Left colon (tissue), 2 donors: ENCODE data around the gene SLFN14. TPM values are rescaled to one million over a fixed set of nuclear protein-coding genes. Genes with fewer than 3 reads are reported as not detected.
A peak's percentile ranks its signal among the peaks of the same experiment; 100 is the strongest.
"Not testable (repeated sequence)": the region's sequence is repeated elsewhere in the genome, so short reads cannot be mapped to it uniquely, and the experiment has no call there.

ENCODE experiments used
- ATAC-seq: fragments of 200-7000 bp; cut with Tn5 transposase; one replicate; pipeline ENCODE4 v1.9.1; 2020; ENCODE audit warnings: mild to moderate bottlenecking, moderate library complexity
- DNase-seq, 2 donors: peaks; one replicate each; pipeline ENCODE4 v3.0.0-alpha.2; 2020
- intact Hi-C, 2 donors: fragments of 100-400 bp; cut with DNase I in 1 of 2; cut with micrococcal nuclease in 1 of 2; formaldehyde crosslinking; loops; one replicate each; pipeline versions ENCODE4 v1.11.2 to v1.14.0; 2022; cut with DNase I, micrococcal nuclease
- total RNA-seq, 2 donors: library from RNA; stranded (reverse); fragmentation: NEBNext Ultra II Directional; extraction: Animal tissue kit (Norgen Biotek cat#: 25700); gene quantifications; one replicate each; pipeline ENCODE4 v1.2.1, GENCODE V29; 2021
- donor health status: DM: no; HTN: no; CAD: no.
- donor health status: DM: yes; HTN: yes; CAD: no.

The SLFN14 gene
- total RNA-seq, 2 donors from 2014 or later = not detected

DNA sequence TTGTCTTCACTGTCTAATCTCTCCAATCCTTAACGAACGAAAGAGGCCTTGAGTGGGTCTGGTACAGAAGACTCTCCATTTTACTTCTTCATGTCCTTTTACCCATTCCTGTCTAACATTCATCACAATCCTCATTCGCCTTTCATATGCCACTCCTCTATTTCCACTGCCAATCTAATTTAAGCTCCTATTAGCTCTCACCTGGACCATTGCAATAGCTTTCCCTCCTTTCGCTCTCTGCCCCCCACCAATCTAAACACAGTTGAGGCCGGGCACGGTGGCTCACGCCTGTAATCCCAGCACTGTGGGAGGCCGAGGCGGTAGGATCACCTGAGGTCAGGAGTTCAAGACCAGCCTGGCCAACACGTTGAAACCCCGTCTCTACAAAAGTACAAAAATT, 6.3 kb upstream of the SLFN14 start:
- intact Hi-C loops = no loop called here
- ATAC-seq (no peak), DNase-seq (peak in 1 of 2 donors; percentile 12)

DNA sequence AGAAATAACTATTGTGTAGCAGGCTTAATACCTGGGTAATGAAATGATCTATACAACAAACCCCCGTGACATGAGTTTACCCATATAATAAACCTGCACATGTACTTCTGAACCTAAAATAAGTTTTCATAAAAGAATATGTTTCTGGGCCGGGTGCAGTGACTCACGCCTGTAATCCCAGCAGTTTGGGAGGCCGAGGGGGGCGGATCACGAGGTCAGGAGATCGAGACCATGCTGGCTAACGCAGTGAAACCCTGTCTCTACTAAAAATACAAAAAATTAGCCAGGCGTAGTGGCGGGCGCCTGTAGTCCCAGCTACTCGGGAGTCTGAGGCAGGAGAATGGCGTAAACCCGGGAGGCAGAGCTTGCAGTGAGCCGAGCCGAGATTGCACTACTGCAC, 2.6 kb upstream of the SLFN14 start:
- intact Hi-C loops, DNase-seq, ATAC-seq: not testable (repeated sequence)

GRCh38 chr17:35559495-35560210, 966 bp downstream of the SLFN14 start:
- no peak for ATAC-seq
- no peak for DNase-seq
- intact Hi-C loops = no loop called here

- no peak for ATAC-seq
- intact Hi-C loops = no loop called here
- no peak for DNase-seq
Observed at GRCh38 chr17:35557353-35557752, 3.3 kb downstream of the SLFN14 start.

GRCh38 chr17:35555691-35556090, 4.9 kb downstream of the SLFN14 start:
- no peak for DNase-seq
- ATAC-seq = no peak
- intact Hi-C loops = no loop called here

GRCh38 chr17:35554668-35555067, 6.0 kb downstream of the SLFN14 start:
- intact Hi-C loops = no loop called here
- ATAC-seq (no peak), DNase-seq (no peak)

GRCh38 chr17:35553310-35553709, 7.3 kb downstream of the SLFN14 start:
- ATAC-seq (no peak), DNase-seq (no peak)
- intact Hi-C loops = no loop called here

GRCh38 chr17:35548978-35549377, 11.6 kb downstream of the SLFN14 start:
- no peak for DNase-seq
- intact Hi-C loops = no loop called here
- ATAC-seq = no peak

- intact Hi-C loops = no loop called here
- no peak for DNase-seq
- no peak for ATAC-seq
Observed at GRCh38 chr17:35548208-35548810, 12.3 kb downstream of the SLFN14 start.

- intact Hi-C loops = no loop called here
Observed at GRCh38 chr17:35546487-35546886, 14.1 kb downstream of the SLFN14 start.

GRCh38 chr17:35545150-35545549, 15.5 kb downstream of the SLFN14 start:
- no peak for DNase-seq
- ATAC-seq = no peak
- intact Hi-C loops = no loop called here

More at GRCh38 chr17:35546487-35546886, 14.1 kb downstream of the SLFN14 start:
- DNase-seq (no peak), ATAC-seq (no peak)

DNA sequence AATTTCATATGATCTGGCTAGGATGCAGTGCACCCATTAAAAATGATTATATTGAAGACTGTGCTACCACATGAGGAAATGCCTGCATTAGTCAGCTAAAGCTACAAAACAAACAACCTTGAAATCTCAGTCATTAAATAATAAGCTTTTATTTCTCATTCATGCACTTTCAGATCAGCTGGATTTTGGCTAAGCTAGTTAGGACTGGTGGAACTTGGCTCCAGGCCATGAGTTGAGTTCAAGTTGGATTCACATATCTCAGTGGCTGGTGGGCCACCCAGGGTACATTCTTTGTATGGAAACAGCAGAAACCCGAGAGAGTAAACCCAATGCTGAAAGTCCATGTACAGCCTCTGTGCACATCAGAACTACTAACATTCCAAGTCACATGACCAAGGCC, 16.8 kb downstream of the SLFN14 start:
- ATAC-seq = no peak
- no peak for DNase-seq
- intact Hi-C loops = no loop called here

DNA sequence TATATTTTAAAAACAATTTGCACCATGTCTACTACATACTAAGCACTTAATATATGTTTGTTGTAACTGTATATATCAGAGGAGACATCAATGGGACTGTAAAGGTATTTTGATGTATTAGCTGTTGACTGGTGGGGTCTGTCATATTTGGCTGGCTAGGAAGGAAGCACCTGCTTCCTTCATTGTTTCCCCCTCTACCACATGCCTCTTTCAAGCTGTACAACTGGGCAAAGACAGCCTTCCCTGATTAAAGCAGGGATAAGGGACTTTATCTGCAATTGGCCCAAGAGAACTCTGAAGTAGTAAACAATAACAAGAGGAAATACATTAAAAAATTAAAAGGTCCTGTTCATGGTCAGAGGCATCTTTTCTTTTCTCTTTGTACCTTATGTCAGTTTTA, 17.6 kb downstream of the SLFN14 start:
- intact Hi-C loops = no loop called here
- DNase-seq = no peak
- ATAC-seq = no peak

DNA sequence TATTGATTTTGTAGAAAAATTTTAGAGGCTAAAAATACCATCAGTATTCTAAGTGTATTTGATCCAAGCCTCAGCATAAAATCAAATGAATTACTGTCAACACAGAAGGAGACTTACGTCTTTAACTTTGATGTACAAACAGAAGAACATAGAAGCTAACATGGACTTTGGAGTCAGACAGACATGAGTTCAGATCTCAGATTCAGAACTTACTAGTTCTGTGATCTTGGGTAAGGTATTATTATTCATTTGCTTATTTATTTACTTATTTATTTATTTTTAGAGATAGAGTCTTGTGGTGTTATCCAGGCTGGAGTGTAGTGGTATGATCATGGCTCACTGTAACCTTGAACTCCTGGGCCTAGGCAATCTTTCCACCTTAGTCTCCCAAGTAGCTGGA, 19.2 kb downstream of the SLFN14 start:
- intact Hi-C loops = no loop called here
- DNase-seq = no peak
- no peak for ATAC-seq

GRCh38 chr17:35540589-35541404, 19.8 kb downstream of the SLFN14 start:
- peak; percentile 57 for ATAC-seq
- intact Hi-C loops = no loop called here
- peak; percentile 37 to 45 for DNase-seq

- no peak for ATAC-seq
- intact Hi-C loops = loop anchor here in 1 of 2 donors (10.0 kb wide), 1 partner anchor 375 kb away; no protein-coding TSS in a partner anchor
- DNase-seq = no peak
Observed at GRCh38 chr17:35539659-35540026, 21.0 kb downstream of the SLFN14 start.

GRCh38 chr17:35537601-35538141, 22.9 kb downstream of the SLFN14 start, which contains the start of gene SLFN12L:
Gene SLFN12L, minus strand, starts transcription at chr17:35537678. Its CDS starts 15,314 bp downstream, at chr17:35522364.
- intact Hi-C loops = loop anchor here in 1 of 2 donors (2.0 to 10.0 kb wide), 2 partner anchors 225 to 373 kb away; no protein-coding TSS in a partner anchor
- DNase-seq (no peak), ATAC-seq (no peak)

DNA sequence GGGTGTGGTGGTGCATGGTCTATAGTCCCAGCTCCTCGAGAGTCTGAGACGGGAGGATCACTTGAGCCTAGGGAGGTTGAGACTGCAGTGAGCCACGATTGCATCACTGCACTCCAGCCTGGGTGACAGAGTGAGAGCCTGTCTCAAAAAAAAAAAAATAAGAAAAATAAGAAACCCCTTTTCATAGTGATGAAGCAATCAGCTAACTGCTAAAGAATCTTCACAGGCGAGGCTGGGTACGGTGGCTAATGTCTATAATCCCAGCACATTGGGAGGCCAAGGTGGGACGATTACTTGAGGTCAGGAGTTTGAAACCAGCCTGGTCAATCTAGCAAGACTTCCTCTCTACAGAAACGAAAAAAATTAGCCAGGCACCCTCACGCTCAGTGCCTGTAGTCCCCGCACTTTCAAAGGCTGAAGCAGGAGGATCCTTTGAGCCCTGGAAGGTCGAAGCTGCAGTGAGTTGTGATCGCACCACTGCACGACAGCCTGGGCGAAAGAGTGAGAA, 23.9 kb downstream of the SLFN14 start:
- intact Hi-C loops = loop anchor here in 1 of 2 donors (2.0 to 10.0 kb wide), 2 partner anchors 224 to 372 kb away; no protein-coding TSS in a partner anchor

DNA sequence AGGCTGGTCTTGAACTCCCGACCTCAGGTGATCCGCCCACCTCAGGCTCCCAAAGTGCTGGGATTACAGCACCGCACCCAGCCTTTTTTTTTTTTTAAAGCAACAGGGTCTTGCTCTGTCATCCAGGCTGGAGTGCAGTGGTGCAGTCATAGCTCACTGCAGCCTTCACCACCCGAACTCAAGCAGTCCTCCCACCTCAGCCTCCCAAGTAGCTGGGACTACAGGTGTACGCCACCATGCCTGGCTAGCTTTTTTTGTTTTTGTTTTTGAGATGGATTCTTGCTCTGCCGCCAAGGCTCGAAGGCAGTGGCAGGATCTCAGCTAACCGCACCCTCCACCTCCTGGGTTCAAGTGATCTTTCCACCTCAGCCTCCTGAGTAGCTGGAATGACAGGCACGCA, 25.2 kb downstream of the SLFN14 start:
- intact Hi-C loops = loop anchor here in 1 of 2 donors (10.0 kb wide), 1 partner anchor 371 kb away; no protein-coding TSS in a partner anchor
- ATAC-seq, DNase-seq: not testable (repeated sequence)

More for the DNA sequence above, 23.9 kb downstream of the SLFN14 start:
- DNase-seq (no peak), ATAC-seq (no peak)
